IMR-90 (cell line): ENCODE results near the gene TAL1. TPM values are rescaled to one million over a fixed set of nuclear protein-coding genes. Genes with fewer than 3 reads are reported as not detected.

Experiments used
- ATAC-seq: fragments of 200-7000 bp; cut with Tn5 transposase; 2 replicates; pipeline ENCODE4 v1.9.1; 2020; ENCODE audit warnings: low read depth, mild to moderate bottlenecking, moderate library complexity
- BruUV-seq: library from RNA; stranded (reverse); fragments of 400-500 nt; replicated peaks from 2 replicates; lab custom pipeline; 2021; lab: Mats Ljungman, UMichigan
- CTCF ChIA-PET: fragments of 300-600 bp; formaldehyde crosslinking; extraction: SDS; loops from one replicate; lab custom pipeline; 2021; ENCODE audit warnings: antibody characterized with exemption; lab: Yijun Ruan, JAX
- POLR2A ChIA-PET: fragments of 300-600 bp; sonication (Branson Sonifier 250); formaldehyde crosslinking; loops from one replicate; lab custom pipeline; 2022; ENCODE audit warnings: antibody characterized with exemption; ENCODE audit not compliant: unreplicated experiment; lab: Charles Lee
- DNase-seq: peaks from one replicate; pipeline ENCODE4 v3.0.0; 2013
- H2AFZ ChIP-seq: replicated peaks from 2 replicates; pipeline ENCODE3; 2013; ENCODE audit warnings: low read length, mild to moderate bottlenecking; ENCODE audit not compliant: poor library complexity
- H2AK5ac ChIP-seq: 2 replicates; pipeline ENCODE4 v1.6.1; 2013; ENCODE audit warnings: low read depth, low read length, inconsistent platforms
- H2AK9ac ChIP-seq: replicated peaks from 2 replicates; pipeline ENCODE3; 2013; ENCODE audit warnings: mild to moderate bottlenecking, low read depth, low read length, moderate library complexity; ENCODE audit not compliant: poor library complexity
- H2BK120ac ChIP-seq: 2 replicates; pipeline ENCODE4 v1.6.1; 2013; ENCODE audit warnings: low read depth, low read length, inconsistent platforms
- H2BK15ac ChIP-seq: 3 replicates; pipeline ENCODE4 v1.6.1; 2013; ENCODE audit warnings: low read depth, low read length, inconsistent platforms
- H2BK20ac ChIP-seq: 2 replicates; pipeline ENCODE4 v1.6.1; 2013; ENCODE audit warnings: low read depth, mild to moderate bottlenecking, inconsistent platforms, low read length, moderate library complexity
- H2BK5ac ChIP-seq: 2 replicates; pipeline ENCODE4 v1.6.1; 2013; ENCODE audit warnings: mild to moderate bottlenecking, low read depth, low read length, inconsistent platforms; ENCODE audit not compliant: poor library complexity, severe bottlenecking
- H3K14ac ChIP-seq: replicated peaks from 2 replicates; pipeline ENCODE4 v1.6.1; 2013; ENCODE audit warnings: low read depth, low read length, inconsistent platforms
- H3K18ac ChIP-seq: 2 replicates; pipeline ENCODE4 v1.6.1; 2013; ENCODE audit warnings: low read depth, low read length, control low read depth
- H3K23ac ChIP-seq: 2 replicates; pipeline ENCODE4 v1.6.1; 2013; ENCODE audit warnings: low read depth, low read length, inconsistent platforms
- H3K27ac ChIP-seq: 2 replicates; pipeline ENCODE4 v1.5.1; 2013; ENCODE audit warnings: mild to moderate bottlenecking, control low read depth, low read length; ENCODE audit not compliant: insufficient read depth
- H3K27me3 ChIP-seq: 2 replicates; pipeline ENCODE4 v1.6.1; 2013; ENCODE audit warnings: low read length; ENCODE audit not compliant: control insufficient read depth, insufficient read depth
- H3K36me3 ChIP-seq: 2 replicates; pipeline ENCODE4 v1.6.1; 2013; ENCODE audit warnings: low read length, mixed read lengths; ENCODE audit not compliant: control insufficient read depth, insufficient read depth
- H3K4ac ChIP-seq: 2 replicates; pipeline ENCODE4 v1.6.1; 2013; ENCODE audit warnings: low read depth, low read length, inconsistent platforms
- H3K4me1 ChIP-seq: 2 replicates; pipeline ENCODE4 v1.6.1; 2013; ENCODE audit warnings: low read length, mixed read lengths; ENCODE audit not compliant: control insufficient read depth, insufficient read depth
- H3K4me2 ChIP-seq: 2 replicates; pipeline ENCODE4 v1.6.1; 2013; ENCODE audit warnings: low read depth, mild to moderate bottlenecking, control low read depth, low read length, moderate library complexity
- H3K4me3 ChIP-seq: 2 replicates; pipeline ENCODE4 v1.5.1; 2013; ENCODE audit warnings: low read depth, mild to moderate bottlenecking, control low read depth, low read length, moderate library complexity; ENCODE audit not compliant: insufficient read depth
- H3K56ac ChIP-seq: 2 replicates; pipeline ENCODE4 v1.6.1; 2013; ENCODE audit warnings: low read length, inconsistent platforms; ENCODE audit not compliant: insufficient read depth; ENCODE audit errors: extremely low read depth
- H3K79me1 ChIP-seq, 2 experiments: 2 replicates each; pipeline ENCODE4 v1.6.1; 2013; ENCODE audit warnings: low read length in 2 of 2, inconsistent platforms in 1 of 2, low read depth in 1 of 2
- H3K9ac ChIP-seq: 2 replicates; pipeline ENCODE4 v1.6.1; 2013; ENCODE audit warnings: low read depth, low read length, control low read depth
- H3K9me1 ChIP-seq: 2 replicates; pipeline ENCODE4 v1.6.1; 2013; ENCODE audit warnings: low read length, inconsistent platforms; ENCODE audit not compliant: insufficient read depth
- H3K9me3 ChIP-seq: 2 replicates; pipeline ENCODE4 v1.6.1; 2013; ENCODE audit warnings: low read length; ENCODE audit not compliant: control insufficient read depth, insufficient read depth
- H4K20me1 ChIP-seq: 2 replicates; pipeline ENCODE4 v1.6.1; 2013; ENCODE audit warnings: low read length, inconsistent platforms; ENCODE audit not compliant: insufficient read depth
- H4K5ac ChIP-seq: 2 replicates; pipeline ENCODE4 v1.6.1; 2013; ENCODE audit warnings: mild to moderate bottlenecking, low read depth, low read length, control low read depth
- H4K8ac ChIP-seq, 2 experiments: 2 replicates each; pipeline ENCODE4 v1.6.1; 2013; ENCODE audit warnings: low read depth in 2 of 2, low read length in 2 of 2, control low read depth in 1 of 2, inconsistent platforms in 1 of 2
- H4K91ac ChIP-seq: 2 replicates; pipeline ENCODE4 v1.6.1; 2013; ENCODE audit warnings: low read depth, low read length, inconsistent platforms; ENCODE audit not compliant: insufficient read depth
- BHLHE40 ChIP-seq: fragments of 150-350 bp; IDR thresholded peaks from 2 replicates; pipeline ENCODE4 v1.6.1; 2016; ENCODE audit warnings: mild to moderate bottlenecking, low read depth, low read length
- CEBPB ChIP-seq: IDR thresholded peaks from 2 replicates; pipeline ENCODE4 v1.6.1; 2012; ENCODE audit warnings: low read depth, low read length, improper control_type of control experiment
- CHD1 ChIP-seq: IDR thresholded peaks from 2 replicates; pipeline ENCODE4 v1.6.1; 2012; ENCODE audit warnings: low read depth, low read length, improper control_type of control experiment
- ELK1 ChIP-seq: fragments of 150-350 bp; IDR thresholded peaks from 2 replicates; pipeline ENCODE4 v1.6.1; 2016; ENCODE audit warnings: low read depth, mild to moderate bottlenecking, low read length, moderate library complexity, borderline replicate concordance
- FOS ChIP-seq: fragments of 150-350 bp; IDR thresholded peaks from 2 replicates; pipeline ENCODE4 v1.6.1; 2016; ENCODE audit warnings: low read depth, low read length
- MAFK ChIP-seq: IDR thresholded peaks from 2 replicates; pipeline ENCODE4 v1.6.1; 2012; ENCODE audit warnings: low read depth, low read length, improper control_type of control experiment
- MAZ ChIP-seq: IDR thresholded peaks from 2 replicates; pipeline ENCODE4 v1.6.1; 2012; ENCODE audit warnings: low read depth, mild to moderate bottlenecking, low read length, improper control_type of control experiment, moderate library complexity, borderline replicate concordance
- MXI1 ChIP-seq: IDR thresholded peaks from 2 replicates; pipeline ENCODE4 v1.6.1; 2012; ENCODE audit warnings: low read depth, mild to moderate bottlenecking, low read length, moderate library complexity, borderline replicate concordance
- NFE2L2 ChIP-seq: fragments of 150-350 bp; IDR thresholded peaks from 2 replicates; pipeline ENCODE4 v1.6.1; 2016; ENCODE audit warnings: low read depth, mild to moderate bottlenecking, low read length
- POLR2A ChIP-seq: IDR thresholded peaks from 2 replicates; pipeline ENCODE4 v1.6.1; 2012; ENCODE audit warnings: mild to moderate bottlenecking, low read depth, low read length
- RAD21 ChIP-seq: IDR thresholded peaks from 2 replicates; pipeline ENCODE4 v1.6.1; 2012; ENCODE audit warnings: low read length, improper control_type of control experiment
- RCOR1 ChIP-seq: IDR thresholded peaks from 2 replicates; pipeline ENCODE4 v1.6.1; 2012; ENCODE audit warnings: mild to moderate bottlenecking, low read length, improper control_type of control experiment; ENCODE audit not compliant: insufficient replicate concordance
- RFX5 ChIP-seq: IDR thresholded peaks from 2 replicates; pipeline ENCODE4 v1.8.0; 2012; ENCODE audit warnings: low read depth, mild to moderate bottlenecking, low read length, moderate library complexity
- SMC3 ChIP-seq: fragments of 150-350 bp; IDR thresholded peaks from 2 replicates; pipeline ENCODE4 v1.6.1; 2016; ENCODE audit warnings: low read depth, mild to moderate bottlenecking, antibody characterized with exemption, low read length, moderate library complexity
- USF2 ChIP-seq: fragments of 150-350 bp; IDR thresholded peaks from 2 replicates; pipeline ENCODE4 v1.6.1; 2017; ENCODE audit warnings: mild to moderate bottlenecking, antibody characterized with exemption, low read length, low read depth
- WGBS, 2 experiments: methylation state at CpG; one replicate each; pipeline versions ENCODE4 v1.1.5 to v1.1.7; 2013; ENCODE audit warnings: missing lambda C conversion rate in 2 of 2; ENCODE audit not compliant: insufficient read length in 1 of 2; ENCODE audit errors: extremely low coverage in 2 of 2; 5-methylcytosine and 5-hydroxymethylcytosine counted together
- dilution Hi-C: fragments of 300-500 bp; cut with HindIII; formaldehyde crosslinking; loops from one replicate; pipeline ENCODE4 v1.14.3; 2018; ENCODE audit warnings: low sequenced_read_pairs; ENCODE audit not compliant: unreplicated experiment
- in situ Hi-C: fragments of 300-500 bp; cut with MboI; formaldehyde crosslinking; loops from 3 replicates; pipeline ENCODE4 v1.14.3; 2019; ENCODE audit warnings: low sequenced_read_pairs, inconsistent platforms, mixed read lengths
- intact Hi-C: fragments of 100-400 bp; cut with micrococcal nuclease; formaldehyde crosslinking; loops from 2 replicates; pipeline ENCODE4 v1.10.0; 2022
- polyA plus RNA-seq, 3 experiments: library from polyadenylated mRNA; depleted of rRNA; stranded (reverse); fragments of >200 nt; gene quantifications; 2 replicates each; pipeline ENCODE4 v1.2.3, GENCODE V29; 2012; ENCODE audit warnings: low replicate concordance in 1 of 3
- total RNA-seq: library from RNA; depleted of rRNA; stranded (reverse); fragments of >200 nt; gene quantifications from 2 replicates; pipeline ENCODE4 v1.2.3, GENCODE V29; 2012
- TF ChIP-seq, protein P1 (sequence below): conservative IDR thresholded peaks from 2 replicates; pipeline ENCODE4 v1.5.1; 2012; ENCODE audit warnings: mild to moderate bottlenecking, low read depth, low read length, improper control_type of control experiment

Gene TAL1
- total and polyA plus RNA-seq, 2 of the 4 experiments (the other 2 are of a cell fraction), result not detected

DNA sequence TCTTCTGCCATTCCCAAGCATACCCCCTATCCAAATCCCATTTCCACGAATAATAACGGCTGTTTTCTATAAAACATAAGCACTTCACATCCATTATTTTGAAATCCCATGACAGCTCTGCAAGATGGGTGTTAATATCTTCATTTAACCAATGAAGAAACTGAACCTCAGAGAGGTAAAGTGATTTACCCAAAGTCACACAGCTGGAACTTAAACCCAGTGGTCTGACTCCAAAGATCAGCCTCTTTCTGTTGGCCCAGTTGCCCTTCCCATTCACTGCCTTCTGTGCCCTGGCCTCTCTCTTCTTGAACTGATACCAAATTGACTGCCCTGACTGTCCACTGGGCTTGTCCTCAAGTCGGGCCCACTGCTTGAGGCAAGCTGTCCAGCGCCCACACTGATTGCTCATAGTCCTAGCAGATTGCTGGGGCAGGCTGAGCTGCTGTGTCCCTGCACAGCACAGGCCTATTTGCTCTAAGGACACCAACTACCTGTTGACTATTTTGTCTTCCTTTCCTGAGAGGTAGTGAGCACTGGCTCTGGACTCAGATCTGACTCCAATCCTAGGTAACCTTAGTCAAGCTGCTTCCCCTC is 19.3 kb downstream of the TAL1 start:
- Histone ChIP-seq H2BK120ac (no peak overlapping the region), H3K4me1 (no peaks in the 10 kb centered on the region), H3K4ac (no peak overlapping the region), H4K91ac (no peak overlapping the region), H3K9me1 (no peaks in the 10 kb centered on the region), H3K4me3 (no peak overlapping the region), H3K79me1 (no peaks in the 10 kb centered on the region), H2BK5ac (no peak overlapping the region), H3K9me3 (no peaks in the 10 kb centered on the region), H3K27ac (no peak overlapping the region), H2BK15ac (no peak overlapping the region), H4K8ac (no peak overlapping the region), H4K5ac (no peak overlapping the region), H3K36me3 (no peaks in the 10 kb centered on the region), H3K9ac (no peak overlapping the region), H3K18ac (no peak overlapping the region), H3K27me3 (peaks cover 17% of the 10 kb centered on the region), H3K56ac (no peak overlapping the region), H3K14ac (no peak overlapping the region), H2AK5ac (no peak overlapping the region), H4K20me1 (no peaks in the 10 kb centered on the region), H3K4me2 (no peak overlapping the region), H2AK9ac (no peak overlapping the region), H2AFZ (no peak overlapping the region), H3K23ac (no peak overlapping the region), H2BK20ac (no peak overlapping the region)
- in situ Hi-C loops, result no loop called here
- 55% methylated on average over 2 of the region's 4 CpGs; no CpG with 5 or more reads in 1 of the 2 experiments for WGBS, 2 experiments
- TF ChIP-seq, protein P1, sequence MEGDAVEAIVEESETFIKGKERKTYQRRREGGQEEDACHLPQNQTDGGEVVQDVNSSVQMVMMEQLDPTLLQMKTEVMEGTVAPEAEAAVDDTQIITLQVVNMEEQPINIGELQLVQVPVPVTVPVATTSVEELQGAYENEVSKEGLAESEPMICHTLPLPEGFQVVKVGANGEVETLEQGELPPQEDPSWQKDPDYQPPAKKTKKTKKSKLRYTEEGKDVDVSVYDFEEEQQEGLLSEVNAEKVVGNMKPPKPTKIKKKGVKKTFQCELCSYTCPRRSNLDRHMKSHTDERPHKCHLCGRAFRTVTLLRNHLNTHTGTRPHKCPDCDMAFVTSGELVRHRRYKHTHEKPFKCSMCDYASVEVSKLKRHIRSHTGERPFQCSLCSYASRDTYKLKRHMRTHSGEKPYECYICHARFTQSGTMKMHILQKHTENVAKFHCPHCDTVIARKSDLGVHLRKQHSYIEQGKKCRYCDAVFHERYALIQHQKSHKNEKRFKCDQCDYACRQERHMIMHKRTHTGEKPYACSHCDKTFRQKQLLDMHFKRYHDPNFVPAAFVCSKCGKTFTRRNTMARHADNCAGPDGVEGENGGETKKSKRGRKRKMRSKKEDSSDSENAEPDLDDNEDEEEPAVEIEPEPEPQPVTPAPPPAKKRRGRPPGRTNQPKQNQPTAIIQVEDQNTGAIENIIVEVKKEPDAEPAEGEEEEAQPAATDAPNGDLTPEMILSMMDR, result no peak
- TF ChIP-seq BHLHE40, result no peak
- no peak for TF ChIP-seq RAD21
- TF ChIP-seq SMC3, result no peak
- no peak for TF ChIP-seq RCOR1
- TF ChIP-seq FOS, result no peak
- TF ChIP-seq POLR2A, result no peak
- TF ChIP-seq ELK1, result no peak
- no peak for TF ChIP-seq MAFK
- no peak for TF ChIP-seq USF2
- TF ChIP-seq CEBPB, result no peak
- no peak for TF ChIP-seq MAZ
- no peak for TF ChIP-seq CHD1
- TF ChIP-seq NFE2L2, result no peak
- no peak for TF ChIP-seq MXI1
- TF ChIP-seq RFX5, result no peak
- ChIA-PET CTCF (no interaction called here), POLR2A (no interaction called here)
- intact Hi-C loops, result no loop called here
- ATAC-seq, result no peak
- DNase-seq, result no peak
- dilution Hi-C loops, result no loop called here
- BruUV-seq, result no TSS peak
